ENCODE results near the gene PARD6A. TPM values are rescaled to one million over a fixed set of nuclear protein-coding genes. Genes with fewer than 3 reads are reported as not detected.

PARD6A gene
- total RNA-seq, 4 donors from 2014 or later, result 3.2 to 12.5 (median 4.6) TPM

- DNase-seq (ENCODE audit: low spot score) (no peak), ATAC-seq (ENCODE audit: low FRiP score) (no peak)
- TF ChIP-seq, protein P1, sequence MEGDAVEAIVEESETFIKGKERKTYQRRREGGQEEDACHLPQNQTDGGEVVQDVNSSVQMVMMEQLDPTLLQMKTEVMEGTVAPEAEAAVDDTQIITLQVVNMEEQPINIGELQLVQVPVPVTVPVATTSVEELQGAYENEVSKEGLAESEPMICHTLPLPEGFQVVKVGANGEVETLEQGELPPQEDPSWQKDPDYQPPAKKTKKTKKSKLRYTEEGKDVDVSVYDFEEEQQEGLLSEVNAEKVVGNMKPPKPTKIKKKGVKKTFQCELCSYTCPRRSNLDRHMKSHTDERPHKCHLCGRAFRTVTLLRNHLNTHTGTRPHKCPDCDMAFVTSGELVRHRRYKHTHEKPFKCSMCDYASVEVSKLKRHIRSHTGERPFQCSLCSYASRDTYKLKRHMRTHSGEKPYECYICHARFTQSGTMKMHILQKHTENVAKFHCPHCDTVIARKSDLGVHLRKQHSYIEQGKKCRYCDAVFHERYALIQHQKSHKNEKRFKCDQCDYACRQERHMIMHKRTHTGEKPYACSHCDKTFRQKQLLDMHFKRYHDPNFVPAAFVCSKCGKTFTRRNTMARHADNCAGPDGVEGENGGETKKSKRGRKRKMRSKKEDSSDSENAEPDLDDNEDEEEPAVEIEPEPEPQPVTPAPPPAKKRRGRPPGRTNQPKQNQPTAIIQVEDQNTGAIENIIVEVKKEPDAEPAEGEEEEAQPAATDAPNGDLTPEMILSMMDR (IDR thresholded peaks at IDR 0.05), result no peak
Observed at GRCh38 chr16:67653128-67653788, 7.5 kb upstream of the PARD6A start.

GRCh38 chr16:67653789-67654402 is 6.9 kb upstream of the PARD6A start:
- ATAC-seq (ENCODE audit: low FRiP score), result no peak

DNA sequence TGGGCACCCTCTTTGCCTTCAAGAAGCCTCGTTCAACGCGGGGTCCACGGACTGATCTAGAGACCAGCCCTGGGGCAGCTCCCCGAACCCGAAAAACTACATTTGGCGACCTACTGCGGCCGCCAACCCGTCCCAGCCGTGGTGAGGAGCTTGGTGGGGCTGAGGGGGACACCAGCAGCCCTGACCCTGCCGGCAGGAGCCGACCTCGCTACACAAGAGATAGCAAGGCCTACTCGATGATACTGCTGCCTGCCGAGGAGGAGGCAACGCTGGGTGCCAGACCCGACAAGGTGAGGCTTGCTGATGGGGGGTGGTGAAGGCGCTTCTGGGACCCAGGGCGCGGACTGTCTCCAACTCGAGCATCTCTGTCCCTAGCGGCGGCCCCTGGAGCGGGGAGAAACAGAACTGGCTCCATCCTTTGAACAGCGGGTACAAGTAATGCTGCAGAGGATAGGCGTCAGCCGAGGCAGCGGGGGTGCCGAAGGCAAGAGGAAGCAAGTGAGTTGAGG is 6.3 kb upstream of the PARD6A start:
- TF ChIP-seq, protein P1 (IDR thresholded peaks at IDR 0.05), result no peak
- no peak for DNase-seq (ENCODE audit: low spot score)
- no peak for ATAC-seq (ENCODE audit: low FRiP score)

More at GRCh38 chr16:67653789-67654402, 6.9 kb upstream of the PARD6A start:
- TF ChIP-seq, protein P1 (IDR thresholded peaks at IDR 0.05), result no peak
- no peak for DNase-seq (ENCODE audit: low spot score)

DNA sequence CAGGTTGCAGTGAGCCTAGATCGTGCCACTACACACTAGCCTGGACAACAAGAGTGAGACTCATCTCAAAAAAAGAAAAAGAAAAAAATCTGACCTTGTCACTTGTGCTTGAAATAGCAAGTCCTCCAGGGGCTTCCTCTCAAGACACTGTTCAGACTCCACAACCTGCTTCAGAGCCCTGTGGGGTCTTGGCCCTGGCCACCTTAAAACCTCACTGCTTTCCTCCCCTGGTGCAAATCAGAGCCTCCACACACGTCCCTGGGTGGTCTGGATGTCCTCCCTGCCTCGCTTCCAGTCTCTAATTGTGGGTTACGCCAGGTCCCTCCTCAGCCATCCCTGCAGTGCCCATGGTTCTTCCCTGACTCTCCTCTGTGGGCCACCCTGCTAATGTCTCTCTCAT is 5.4 kb upstream of the PARD6A start:
- ATAC-seq (ENCODE audit: low FRiP score), result no peak
- DNase-seq (ENCODE audit: low spot score), result no peak
- TF ChIP-seq, protein P1 (IDR thresholded peaks at IDR 0.05), result no peak

DNA sequence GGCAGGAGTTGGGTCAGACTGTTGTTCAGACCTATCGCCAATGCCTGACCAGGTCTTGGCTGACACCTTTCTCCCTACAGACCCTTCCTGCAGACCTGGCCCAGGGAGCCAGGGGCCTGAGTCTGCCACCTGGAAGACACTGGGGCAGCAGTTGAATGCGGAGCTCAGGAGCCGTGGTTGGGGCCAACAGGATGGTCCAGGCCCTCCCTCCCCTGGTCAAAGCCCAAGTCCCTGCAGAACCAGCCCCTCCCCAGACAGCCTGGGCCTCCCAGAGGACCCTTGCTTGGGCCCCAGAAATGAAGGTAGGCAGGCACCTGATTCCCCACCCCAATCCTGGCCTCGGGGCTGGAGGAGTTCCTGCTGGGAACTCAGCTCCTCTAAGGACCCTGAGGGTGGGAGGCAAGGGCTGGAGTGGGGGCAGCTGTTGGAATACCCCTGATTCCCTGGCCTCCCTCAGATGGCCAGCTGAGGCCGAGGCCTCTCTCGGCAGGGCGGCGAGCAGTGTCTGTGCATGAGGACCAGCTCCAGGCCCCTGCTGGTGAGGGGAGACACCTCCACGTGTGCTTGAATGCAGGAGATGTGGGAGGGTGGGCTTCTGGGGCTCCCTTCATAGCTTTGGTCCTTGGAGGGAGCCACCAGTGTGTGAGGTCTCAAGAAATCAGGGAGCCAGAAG is 4.3 kb upstream of the PARD6A start:
- TF ChIP-seq, protein P1 (IDR thresholded peaks at IDR 0.05), result no peak
- ATAC-seq (ENCODE audit: low FRiP score), result no peak
- DNase-seq (ENCODE audit: low spot score), result no peak

- ATAC-seq (ENCODE audit: low FRiP score) (no peak), DNase-seq (ENCODE audit: low spot score) (no peak)
- TF ChIP-seq, protein P1 (IDR thresholded peaks at IDR 0.05), result no peak
Observed at GRCh38 chr16:67657017-67657608, 3.6 kb upstream of the PARD6A start.
